Hematopoietic multipotent progenitor cell treated with erythropoietin and hydrocortisone succinate and interleukin-3 and kit ligand, for 8 days (in vitro differentiated cells): ENCODE results near the gene CENPX.

Source experiments
- DNase-seq: peaks from one replicate; pipeline ENCODE4 v3.0.0-alpha.2; 2015

The CENPX gene

GRCh38 chr17:82055023-82055964 is 32.6 kb upstream of the CENPX start:
- DNase-seq, result no peak

GRCh38 chr17:82054351-82055022 is 31.8 kb upstream of the CENPX start:
- no peak for DNase-seq

GRCh38 chr17:82053556-82054263 is 31.0 kb upstream of the CENPX start:
- no peak for DNase-seq

- no peak for DNase-seq
Observed at GRCh38 chr17:82053130-82053529, 30.5 kb upstream of the CENPX start.

- no peak for DNase-seq
Observed at GRCh38 chr17:82052638-82053059, 30.0 kb upstream of the CENPX start.

- peak; percentile 63 for DNase-seq
Observed at GRCh38 chr17:82051776-82052637, 29.3 kb upstream of the CENPX start, which contains the start of the genes GPS1 and RFNG. GPS1 (plus strand) TSS chr17:82051898; CDS start chr17:82051932, 34 bp downstream. RFNG (minus strand) TSS chr17:82051811; CDS start chr17:82051766, 45 bp downstream.

GRCh38 chr17:82050761-82051641 is 28.3 kb upstream of the CENPX start:
- no peak for DNase-seq

- DNase-seq, result no peak
Observed at GRCh38 chr17:82050152-82050760, 27.6 kb upstream of the CENPX start.

GRCh38 chr17:82049521-82049971 is 26.9 kb upstream of the CENPX start:
- no peak for DNase-seq

GRCh38 chr17:82049106-82049505 is 26.4 kb upstream of the CENPX start:
- no peak for DNase-seq

GRCh38 chr17:82048571-82048971 is 25.9 kb upstream of the CENPX start:
- no peak for DNase-seq

GRCh38 chr17:82047914-82048570 is 25.4 kb upstream of the CENPX start:
- no peak for DNase-seq

- DNase-seq, result no peak
Observed at GRCh38 chr17:82047379-82047778, 24.7 kb upstream of the CENPX start.

GRCh38 chr17:82046903-82047302 is 24.2 kb upstream of the CENPX start:
- DNase-seq, result no peak

GRCh38 chr17:82045936-82046484 is 23.3 kb upstream of the CENPX start:
- no peak for DNase-seq

GRCh38 chr17:82043507-82043906 is 20.8 kb upstream of the CENPX start:
- DNase-seq, result no peak

GRCh38 chr17:82042649-82043048 is 20.0 kb upstream of the CENPX start:
- DNase-seq, result no peak

GRCh38 chr17:82041144-82041814 is 18.6 kb upstream of the CENPX start:
- no peak for DNase-seq

- no peak for DNase-seq
Observed at GRCh38 chr17:82039695-82040299, 17.1 kb upstream of the CENPX start.
